SKM-1 treated with dmso at 0.1 percent for 144 hours (cell line): Measurements from ENCODE around the gene PTPRH.
A peak's percentile ranks its signal among the peaks of the same experiment; 100 is the strongest.
"Not testable (repeated sequence)": the region's sequence is repeated elsewhere in the genome, so short reads cannot be mapped to it uniquely, and the experiment has no call there.

Experiments
- DNase-seq: peaks from one replicate; lab custom pipeline; 2025; ENCODE audit not compliant: unreplicated experiment; lab: John Stamatoyannopoulos, UW

The PTPRH gene

GRCh38 chr19:55227241-55228014, 18.1 kb upstream of the PTPRH start:
- DNase-seq, result no peak

- DNase-seq, result no peak
Observed at GRCh38 chr19:55226788-55227187, 17.5 kb upstream of the PTPRH start.

- no peak for DNase-seq
Observed at GRCh38 chr19:55226273-55226672, 17.0 kb upstream of the PTPRH start.

- DNase-seq, result no peak
Observed at GRCh38 chr19:55225415-55225958, 16.2 kb upstream of the PTPRH start.

- not testable (repeated sequence) for DNase-seq
Observed at GRCh38 chr19:55224679-55225414, 15.5 kb upstream of the PTPRH start.

GRCh38 chr19:55224038-55224665, 14.9 kb upstream of the PTPRH start:
- no peak for DNase-seq

- no peak for DNase-seq
Observed at GRCh38 chr19:55223291-55224037, 14.2 kb upstream of the PTPRH start.

- no peak for DNase-seq
Observed at GRCh38 chr19:55220525-55220924, 11.2 kb upstream of the PTPRH start.

- DNase-seq, result peak; percentile 72
Observed at GRCh38 chr19:55216461-55217198, 7.3 kb upstream of the PTPRH start.

GRCh38 chr19:55213547-55213946, 4.2 kb upstream of the PTPRH start:
- DNase-seq, result no peak

- DNase-seq, result no peak
Observed at GRCh38 chr19:55212447-55212846, 3.1 kb upstream of the PTPRH start.

GRCh38 chr19:55209693-55210472, 582 bp upstream of the PTPRH start:
- DNase-seq, result no peak

GRCh38 chr19:55206664-55207500, 2.4 kb downstream of the PTPRH start:
- DNase-seq, result peak; percentile 55

- DNase-seq, result not testable (repeated sequence)
Observed at GRCh38 chr19:55202199-55202598, 7.1 kb downstream of the PTPRH start.

- no peak for DNase-seq
Observed at GRCh38 chr19:55199620-55200204, 9.6 kb downstream of the PTPRH start.

- no peak for DNase-seq
Observed at GRCh38 chr19:55198651-55199050, 10.7 kb downstream of the PTPRH start.

- no peak for DNase-seq
Observed at GRCh38 chr19:55197528-55197927, 11.8 kb downstream of the PTPRH start.

GRCh38 chr19:55196803-55197202, 12.5 kb downstream of the PTPRH start:
- no peak for DNase-seq
